ENCODE data around the gene ZFHX3.

ZFHX3 gene

DNA sequence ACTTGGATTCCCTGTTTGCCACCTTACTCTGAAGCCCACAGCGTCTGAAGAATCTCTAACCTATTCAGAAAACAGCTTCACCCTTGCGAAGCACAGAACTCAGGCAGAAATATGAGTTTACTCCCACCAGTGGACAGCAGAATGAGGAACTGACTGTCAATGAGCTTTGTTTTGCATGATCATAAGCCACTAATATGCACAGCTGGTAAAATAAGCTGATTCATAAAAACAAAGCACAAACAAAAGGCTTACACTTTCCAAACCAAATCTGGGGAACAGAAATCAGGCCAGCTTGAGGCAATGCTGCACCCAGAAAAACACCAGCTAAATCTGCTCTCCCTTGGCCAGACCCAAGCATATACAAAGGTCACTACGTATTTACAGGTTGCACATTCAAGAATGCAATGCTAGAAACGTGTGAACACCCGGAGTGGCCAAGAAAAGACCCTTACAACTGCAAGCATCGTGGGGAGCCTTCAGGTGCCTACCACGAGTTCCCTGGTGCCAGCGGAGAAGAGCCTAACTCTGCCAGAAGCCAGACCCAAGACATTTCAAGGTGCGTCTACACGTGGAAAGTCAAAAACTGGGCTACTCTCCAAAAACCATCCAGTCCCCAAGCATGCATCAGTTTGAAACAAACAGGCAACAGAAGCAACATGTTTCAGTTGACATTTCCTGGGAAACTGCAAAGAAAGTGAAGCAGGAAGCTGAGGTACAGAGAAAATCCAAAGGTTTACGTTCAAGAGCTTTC, 207.1 kb downstream of the ZFHX3 start:
- DNase-seq: peak; percentile 23

DNA sequence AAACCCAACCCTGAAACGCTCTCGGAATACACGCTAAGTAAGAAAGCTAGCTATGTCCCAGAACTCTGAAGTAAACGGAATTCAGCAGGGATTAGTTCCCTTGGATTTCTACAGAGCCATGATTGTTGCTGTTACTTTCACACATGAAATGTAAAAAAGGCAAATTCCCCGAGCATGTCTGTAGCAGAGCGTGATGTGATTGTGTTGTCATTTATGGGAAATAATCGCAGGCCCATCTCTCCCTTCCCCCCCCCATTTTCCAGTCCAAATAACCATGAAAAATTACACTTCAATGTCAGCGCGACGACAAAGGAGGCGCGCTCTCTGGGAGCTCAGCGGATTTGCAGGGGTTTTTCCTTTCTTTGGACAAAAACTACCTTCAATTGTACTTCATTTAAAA, 209.0 kb downstream of the ZFHX3 start:
- no peak for DNase-seq

DNA sequence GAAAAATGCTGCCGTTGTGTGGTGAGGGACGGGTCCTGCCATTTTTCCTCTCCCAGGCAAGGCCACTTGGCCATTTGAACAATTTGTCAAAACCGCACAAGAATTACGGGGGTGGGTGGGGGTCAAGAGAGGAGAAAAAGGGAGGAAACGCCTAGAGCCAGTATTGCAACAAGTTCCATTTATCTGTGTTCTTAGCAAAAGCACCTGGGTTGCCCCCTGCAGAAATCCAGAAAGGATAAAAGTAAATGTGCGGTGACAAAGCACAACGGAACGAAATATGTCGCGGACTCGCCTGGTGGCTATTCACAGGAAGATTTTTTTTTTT, 209.4 kb downstream of the ZFHX3 start:
- DNase-seq: no peak

DNA sequence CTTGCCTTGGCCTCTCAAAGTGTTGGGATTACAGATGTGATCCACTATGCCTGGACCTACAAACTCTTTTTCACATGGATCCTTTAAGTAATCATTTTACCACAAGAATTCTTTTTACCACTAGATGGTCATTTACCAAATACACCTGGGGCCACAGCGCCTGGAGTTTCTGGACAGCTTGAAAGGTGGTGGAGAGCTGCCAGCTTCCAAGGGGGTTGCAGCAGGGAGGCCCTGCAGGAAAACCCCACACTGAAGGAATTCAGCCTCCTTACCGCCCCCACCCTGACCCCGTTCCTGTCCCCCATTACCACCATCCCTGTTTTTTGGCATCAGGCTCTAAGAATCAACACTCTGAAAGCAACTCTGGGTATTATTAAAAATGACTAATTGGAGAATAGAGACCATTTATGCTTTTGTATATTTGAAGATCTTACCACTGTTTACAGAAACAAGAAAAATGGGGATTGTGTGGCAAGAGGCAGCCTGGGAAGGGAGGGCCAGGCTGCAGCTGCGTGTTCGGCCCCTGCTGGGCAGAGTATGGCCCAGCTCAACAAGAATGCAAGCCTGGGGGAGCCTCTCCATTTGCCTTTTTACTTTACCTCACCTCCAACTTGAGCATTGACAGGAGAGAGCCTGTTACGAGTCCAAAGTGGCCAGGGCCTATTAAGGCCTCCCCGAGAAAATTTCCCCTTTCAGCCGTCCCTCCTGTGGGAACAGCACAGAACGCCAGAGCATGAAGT, 209.9 kb downstream of the ZFHX3 start:
- no peak for DNase-seq

GRCh38 chr16:72836985-72837384, 210.9 kb downstream of the ZFHX3 start:
- peak; percentile 23 for DNase-seq

DNA sequence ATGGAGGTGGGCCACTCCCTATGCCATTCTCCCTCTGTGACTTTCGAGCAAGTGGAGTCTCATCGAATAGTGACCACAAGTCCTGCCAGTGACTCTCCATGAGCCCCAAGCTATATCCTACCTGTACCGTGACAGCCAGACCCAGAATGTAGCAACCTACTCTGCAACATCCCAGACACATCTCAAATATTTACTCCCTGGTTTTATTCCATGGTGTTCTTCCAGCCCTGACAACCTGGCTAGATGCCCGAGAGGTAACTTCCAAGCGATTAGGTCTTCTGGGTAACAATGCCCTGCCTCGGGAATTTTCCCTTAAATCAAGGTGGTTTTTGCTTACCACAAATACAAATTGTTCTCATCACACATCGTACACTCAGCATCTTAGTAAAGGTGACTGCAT, 211.7 kb downstream of the ZFHX3 start:
- DNase-seq: no peak

- DNase-seq: no peak
These were observed 212.8 kb downstream of the ZFHX3 start for GRCh38 chr16:72835086-72835485.

DNA sequence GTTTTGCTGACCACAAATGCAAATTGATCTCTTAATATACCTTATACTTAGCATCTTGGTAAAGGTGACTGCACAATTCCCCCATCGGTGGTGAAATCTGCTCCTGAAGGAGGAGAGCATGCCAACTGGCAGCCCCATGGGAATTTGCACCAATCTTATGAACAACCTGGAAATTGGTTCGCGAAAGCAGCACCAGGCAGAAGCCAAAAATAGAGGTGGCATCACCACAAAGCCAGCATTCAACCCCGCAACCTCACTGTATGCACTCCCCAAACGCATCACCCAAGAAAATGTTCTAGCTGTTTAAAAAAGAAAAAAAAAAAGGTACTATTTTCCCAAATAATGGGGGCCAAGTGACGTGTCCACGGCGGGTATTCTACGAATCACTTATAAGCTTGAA, 213.4 kb downstream of the ZFHX3 start:
- DNase-seq: no peak

DNA sequence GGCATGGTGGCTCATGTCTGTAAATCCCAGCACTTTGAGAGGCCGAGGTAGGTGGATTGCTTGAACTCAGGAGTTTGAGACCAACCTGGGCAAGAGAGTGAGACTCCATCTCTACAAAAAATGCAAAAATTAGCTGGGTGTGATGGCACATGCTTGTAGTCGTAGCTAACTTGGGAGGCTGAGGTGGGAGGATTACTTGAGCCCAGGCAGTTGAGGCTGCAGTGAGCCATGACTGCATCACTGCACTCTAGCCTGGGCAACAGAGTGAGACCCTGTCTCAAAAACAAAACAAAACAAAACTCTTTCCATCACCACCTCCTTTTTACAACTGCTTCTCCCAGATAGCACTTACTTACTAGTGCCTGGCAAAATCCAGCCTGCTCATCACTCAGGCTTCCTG, 214.0 kb downstream of the ZFHX3 start:
- DNase-seq: no peak

DNA sequence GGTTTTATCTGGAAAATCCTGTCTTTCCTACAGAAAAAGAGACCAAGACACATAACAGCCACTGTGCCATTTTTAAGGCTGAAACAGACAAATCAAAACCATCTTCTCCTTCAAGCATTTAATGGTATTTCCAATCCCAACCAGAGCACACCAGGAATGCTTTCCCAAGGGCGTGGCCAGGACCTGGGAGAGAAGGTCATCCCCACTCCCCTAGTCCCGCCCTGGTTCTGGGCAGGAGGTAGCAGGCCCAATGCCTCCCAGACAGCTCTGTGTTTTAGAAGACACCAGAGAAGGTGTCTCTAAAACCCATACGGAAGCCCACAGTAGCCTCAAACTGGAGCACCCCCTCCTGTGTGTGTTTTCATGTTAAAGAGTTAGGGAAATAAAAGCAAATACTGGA, 214.4 kb downstream of the ZFHX3 start:
- DNase-seq: no peak

GRCh38 chr16:72832621-72833248, 215.2 kb downstream of the ZFHX3 start:
- peak; percentile 71 for DNase-seq

DNA sequence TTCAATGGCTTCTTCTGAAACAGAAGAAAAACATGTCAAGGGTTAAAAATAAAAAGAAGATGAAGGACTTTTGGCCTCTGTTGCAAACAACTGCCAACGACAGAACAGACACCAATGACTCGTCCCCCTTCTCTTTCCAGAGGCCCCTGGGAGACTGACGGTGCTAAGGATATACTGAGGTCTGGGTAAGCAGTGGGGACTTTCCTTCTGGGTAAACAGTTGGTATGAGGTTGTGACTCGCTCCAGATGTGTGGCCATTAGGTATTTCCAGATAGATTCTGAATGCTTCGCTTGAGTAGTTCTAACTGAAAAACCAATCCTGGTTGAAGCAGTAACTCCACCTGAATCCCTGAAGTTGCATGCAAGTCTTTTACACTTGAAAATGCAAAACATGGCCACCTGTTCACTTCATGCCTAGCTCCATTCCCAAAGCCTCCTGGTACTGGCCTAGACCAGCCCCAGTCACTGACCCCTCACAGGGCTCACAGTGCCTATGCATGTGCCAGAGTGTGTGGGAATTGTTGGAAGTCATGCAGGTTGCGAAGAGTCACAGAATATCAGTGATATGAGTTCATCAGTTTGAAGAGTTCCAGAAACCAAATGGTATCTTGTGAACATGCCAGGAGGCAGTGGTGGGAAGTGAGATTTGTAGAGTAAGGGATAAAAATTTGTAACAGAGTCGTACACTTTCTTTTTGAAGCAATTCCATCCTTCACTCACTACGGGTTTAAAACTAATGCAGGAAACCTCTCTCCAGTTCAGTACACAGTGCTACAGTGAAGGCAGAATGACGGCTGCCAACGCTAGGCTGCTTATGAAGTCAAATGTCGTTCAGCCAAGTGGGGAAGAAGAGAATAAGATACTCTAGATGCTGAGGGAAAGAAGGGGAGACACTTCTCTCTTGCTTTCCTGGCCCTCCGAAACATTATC, 217.8 kb downstream of the ZFHX3 start:
- DNase-seq: no peak

GRCh38 chr16:72827866-72828265, 220.1 kb downstream of the ZFHX3 start:
- DNase-seq: no peak

- no peak for DNase-seq
These were observed 221.9 kb downstream of the ZFHX3 start for GRCh38 chr16:72825912-72826621.

DNA sequence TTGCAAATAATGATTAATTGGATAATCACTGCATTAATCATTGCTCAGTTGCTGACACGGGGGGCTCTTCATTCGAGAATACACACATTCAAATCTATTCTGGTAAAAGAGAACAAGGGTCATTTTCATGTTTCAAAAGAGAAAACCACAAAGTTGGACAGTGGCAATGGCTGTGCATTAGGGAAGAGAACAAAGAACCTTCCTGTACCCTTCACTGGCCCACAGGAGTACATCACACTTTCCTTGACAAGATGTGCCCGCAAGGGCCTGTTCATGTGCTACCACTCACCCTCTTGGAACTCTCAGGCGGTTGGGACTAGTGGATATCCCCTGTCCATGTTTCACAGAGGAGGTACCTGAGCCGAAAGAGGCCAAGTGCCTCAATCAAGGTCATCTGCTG, 223.2 kb downstream of the ZFHX3 start:
- no peak for DNase-seq

DNA sequence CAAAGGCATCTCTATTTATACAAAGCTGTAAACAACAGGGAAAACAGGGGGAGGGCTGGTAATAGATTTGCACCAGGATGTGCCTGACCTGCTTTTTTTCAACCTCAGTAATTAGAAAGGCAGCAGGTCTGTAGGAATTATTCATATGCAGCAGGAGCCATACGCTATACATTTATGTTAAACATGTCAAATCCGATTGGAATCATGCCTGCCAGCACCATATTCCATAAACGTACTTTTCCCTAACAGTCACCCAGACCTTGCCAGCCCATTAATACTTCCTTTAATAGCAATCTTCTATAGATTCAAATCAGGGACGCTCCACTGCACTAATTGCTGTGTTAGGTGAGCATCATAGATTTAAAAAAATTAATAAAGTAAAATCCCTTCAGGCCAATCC, 223.9 kb downstream of the ZFHX3 start:
- no peak for DNase-seq

DNA sequence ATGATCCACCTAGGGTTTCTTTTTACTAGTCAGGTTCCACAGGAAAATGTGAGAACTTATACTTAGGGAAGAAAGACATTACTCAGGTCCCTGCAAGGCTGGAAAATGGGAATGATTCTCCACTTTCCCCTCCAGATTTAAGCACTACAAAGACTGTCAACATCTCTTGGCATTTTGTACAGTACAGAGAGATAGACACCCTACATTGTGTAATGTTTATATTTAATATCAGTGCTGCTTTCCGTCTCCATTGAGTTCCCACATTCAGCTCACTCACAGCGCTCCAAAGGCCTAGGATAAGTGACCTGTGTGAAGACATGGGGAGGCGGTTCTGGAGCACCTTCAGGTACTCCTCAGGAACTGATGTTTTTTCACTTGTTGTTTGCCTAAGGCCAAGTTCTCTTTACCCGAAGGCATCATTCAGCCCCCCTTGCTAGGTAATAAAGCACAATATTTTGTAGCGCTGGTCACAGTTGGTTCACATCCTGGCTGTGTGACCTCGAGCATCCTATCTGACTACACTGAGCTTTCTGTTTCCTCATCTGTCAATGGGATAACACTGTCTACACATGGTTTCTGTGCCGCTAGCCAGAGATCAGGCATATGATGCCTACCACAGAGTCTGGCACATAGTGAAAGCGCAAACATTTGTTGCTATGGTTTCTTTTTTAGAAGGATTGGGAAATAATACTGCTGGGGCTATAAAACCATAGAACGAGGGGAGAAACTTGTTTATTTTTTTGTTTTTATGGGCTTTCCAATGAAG, 226.6 kb downstream of the ZFHX3 start:
- no peak for DNase-seq

- DNase-seq: no peak
These were observed 228.6 kb downstream of the ZFHX3 start for GRCh38 chr16:72819345-72819744.

GRCh38 chr16:72818236-72818845, 229.6 kb downstream of the ZFHX3 start:
- no peak for DNase-seq

- DNase-seq: no peak
These were observed 232.3 kb downstream of the ZFHX3 start for GRCh38 chr16:72815348-72816318.
